ENCODE data around the gene TPGS2. TPM values are rescaled to one million over a fixed set of nuclear protein-coding genes. Genes with fewer than 3 reads are reported as not detected.

Gene TPGS2
- total RNA-seq, 1 experiment from 2014 or later: 62.6 TPM

DNA sequence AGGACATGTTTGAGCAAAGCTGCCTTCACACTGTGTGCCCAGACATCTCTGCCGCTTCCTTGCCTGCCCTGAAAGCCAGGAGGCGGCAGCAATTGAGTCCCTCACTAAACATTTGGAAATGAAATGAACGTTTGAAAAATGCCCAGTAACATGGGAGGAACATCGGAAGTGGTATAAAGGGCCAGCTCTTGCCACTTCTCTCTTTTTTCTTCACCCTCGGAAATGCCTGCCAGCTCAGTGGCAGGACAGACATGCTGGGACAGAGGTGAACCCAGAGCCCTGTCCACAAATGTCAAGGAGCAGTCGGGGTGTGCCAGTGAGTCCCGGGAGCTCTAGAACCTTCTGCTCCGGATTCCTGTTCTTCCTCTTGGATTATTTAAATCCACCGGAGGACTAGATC, 46.1 kb downstream of the TPGS2 start:
- Histone ChIP-seq H3K9me3 (ENCODE audit: insufficient read depth, low read depth) (no peaks in the 10 kb centered on the region), H3K36me3 (ENCODE audit: low read depth) (no peaks in the 10 kb centered on the region), H3K9me2 (ENCODE audit: insufficient read depth) (no peaks in the 10 kb centered on the region), H3K27ac (no peak overlapping the region), H3K4me3 (no peak overlapping the region), H3K27me3 (ENCODE audit: insufficient read depth, low read depth) (no peaks in the 10 kb centered on the region), H2AFZ (no peak overlapping the region), H3K4me2 (no peak overlapping the region), H3F3A (ENCODE audit: insufficient read depth, low read depth) (no peaks in the 10 kb centered on the region), H3K4me1 (replicated peaks; ENCODE audit: insufficient read depth) (no peaks in the 10 kb centered on the region), H3K79me2 (ENCODE audit: low read depth) (no peaks in the 10 kb centered on the region), H4K20me1 (ENCODE audit: insufficient read depth) (no peaks in the 10 kb centered on the region)
- no peak for DNase-seq
- intact Hi-C loops (cut with micrococcal nuclease; ENCODE audit: unreplicated experiment): no loop called here
- no TSS peak for BruUV-seq (replicated peaks)
- ChIA-PET CTCF (no interaction called here), POLR2A (ENCODE audit: unreplicated experiment) (no interaction called here)
- TF ChIP-seq, protein P1, sequence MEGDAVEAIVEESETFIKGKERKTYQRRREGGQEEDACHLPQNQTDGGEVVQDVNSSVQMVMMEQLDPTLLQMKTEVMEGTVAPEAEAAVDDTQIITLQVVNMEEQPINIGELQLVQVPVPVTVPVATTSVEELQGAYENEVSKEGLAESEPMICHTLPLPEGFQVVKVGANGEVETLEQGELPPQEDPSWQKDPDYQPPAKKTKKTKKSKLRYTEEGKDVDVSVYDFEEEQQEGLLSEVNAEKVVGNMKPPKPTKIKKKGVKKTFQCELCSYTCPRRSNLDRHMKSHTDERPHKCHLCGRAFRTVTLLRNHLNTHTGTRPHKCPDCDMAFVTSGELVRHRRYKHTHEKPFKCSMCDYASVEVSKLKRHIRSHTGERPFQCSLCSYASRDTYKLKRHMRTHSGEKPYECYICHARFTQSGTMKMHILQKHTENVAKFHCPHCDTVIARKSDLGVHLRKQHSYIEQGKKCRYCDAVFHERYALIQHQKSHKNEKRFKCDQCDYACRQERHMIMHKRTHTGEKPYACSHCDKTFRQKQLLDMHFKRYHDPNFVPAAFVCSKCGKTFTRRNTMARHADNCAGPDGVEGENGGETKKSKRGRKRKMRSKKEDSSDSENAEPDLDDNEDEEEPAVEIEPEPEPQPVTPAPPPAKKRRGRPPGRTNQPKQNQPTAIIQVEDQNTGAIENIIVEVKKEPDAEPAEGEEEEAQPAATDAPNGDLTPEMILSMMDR (conservative IDR thresholded peaks at IDR 0.05): no peak
- no peak for TF ChIP-seq EZH2 (IDR thresholded peaks at IDR 0.05; ENCODE audit: low read depth)

DNA sequence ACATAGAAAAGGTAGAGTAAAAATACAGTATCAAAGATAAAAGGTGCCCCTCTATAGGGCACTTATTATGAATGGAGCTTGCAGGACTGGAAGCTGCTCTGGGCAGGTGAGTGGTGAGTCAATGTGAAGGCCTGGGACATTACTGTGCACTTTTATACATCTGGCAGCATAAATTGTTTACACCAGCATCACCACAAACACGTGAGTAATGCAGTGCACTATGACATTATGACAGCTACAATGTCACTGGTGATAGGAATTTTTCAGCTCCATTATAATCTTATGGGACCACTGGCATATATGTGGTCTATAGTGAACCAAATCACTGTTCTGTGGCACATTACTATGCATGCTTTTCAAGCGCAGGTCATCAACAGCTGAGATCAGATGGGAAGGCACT, 48.1 kb downstream of the TPGS2 start:
- Histone ChIP-seq H3K4me3 (no peak overlapping the region), H3K9me2 (ENCODE audit: insufficient read depth) (no peaks in the 10 kb centered on the region), H3K4me1 (replicated peaks; ENCODE audit: insufficient read depth) (no peaks in the 10 kb centered on the region), H3K27ac (no peak overlapping the region), H3F3A (ENCODE audit: insufficient read depth, low read depth) (no peaks in the 10 kb centered on the region), H3K79me2 (ENCODE audit: low read depth) (no peaks in the 10 kb centered on the region), H3K36me3 (ENCODE audit: low read depth) (no peaks in the 10 kb centered on the region), H3K9me3 (ENCODE audit: insufficient read depth, low read depth) (no peaks in the 10 kb centered on the region), H2AFZ (no peak overlapping the region), H3K27me3 (ENCODE audit: insufficient read depth, low read depth) (no peaks in the 10 kb centered on the region), H4K20me1 (ENCODE audit: insufficient read depth) (no peaks in the 10 kb centered on the region), H3K4me2 (no peak overlapping the region)
- intact Hi-C loops (cut with micrococcal nuclease; ENCODE audit: unreplicated experiment): no loop called here
- ChIA-PET POLR2A (ENCODE audit: unreplicated experiment) (no interaction called here), CTCF (no interaction called here)
- DNase-seq: no peak
- BruUV-seq (replicated peaks): no TSS peak
- TF ChIP-seq, protein P1 (conservative IDR thresholded peaks at IDR 0.05): no peak
- TF ChIP-seq EZH2 (IDR thresholded peaks at IDR 0.05; ENCODE audit: low read depth): no peak

DNA sequence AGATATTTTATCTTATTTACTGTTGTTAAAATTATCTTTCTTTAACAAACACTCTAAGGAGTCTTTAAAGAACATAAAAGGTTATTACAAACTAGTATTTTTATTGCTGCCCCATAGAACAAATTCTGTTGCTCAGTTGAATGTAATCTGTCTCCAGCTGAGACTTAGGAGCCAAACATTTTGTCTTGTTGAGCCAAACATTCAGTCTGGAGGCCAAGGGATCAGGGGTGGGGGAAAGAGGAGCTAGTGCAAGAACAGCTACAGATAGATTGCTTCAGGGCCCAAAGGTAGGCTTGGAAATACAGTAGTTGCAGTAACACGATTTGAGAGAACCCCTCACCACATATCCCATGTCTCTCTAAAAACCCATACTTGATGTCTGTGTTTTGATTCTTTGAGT, 51.2 kb downstream of the TPGS2 start:
- DNase-seq: no peak
- Histone ChIP-seq H3K4me1 (replicated peaks; ENCODE audit: insufficient read depth) (no peaks in the 10 kb centered on the region), H3K27ac (no peak overlapping the region), H3K27me3 (ENCODE audit: insufficient read depth, low read depth) (no peaks in the 10 kb centered on the region), H2AFZ (no peak overlapping the region), H3K9me2 (ENCODE audit: insufficient read depth) (no peaks in the 10 kb centered on the region), H3K4me3 (no peak overlapping the region), H3K9me3 (ENCODE audit: insufficient read depth, low read depth) (no peaks in the 10 kb centered on the region), H3K36me3 (ENCODE audit: low read depth) (no peaks in the 10 kb centered on the region), H3K4me2 (no peak overlapping the region), H4K20me1 (ENCODE audit: insufficient read depth) (no peaks in the 10 kb centered on the region), H3F3A (ENCODE audit: insufficient read depth, low read depth) (no peaks in the 10 kb centered on the region), H3K79me2 (ENCODE audit: low read depth) (no peaks in the 10 kb centered on the region)
- TF ChIP-seq, protein P1 (conservative IDR thresholded peaks at IDR 0.05): no peak
- TF ChIP-seq EZH2 (IDR thresholded peaks at IDR 0.05; ENCODE audit: low read depth): no peak
- BruUV-seq (replicated peaks): no TSS peak
- ChIA-PET CTCF (no interaction called here), POLR2A (ENCODE audit: unreplicated experiment) (no interaction called here)
- intact Hi-C loops (cut with micrococcal nuclease; ENCODE audit: unreplicated experiment): no loop called here

Data from PC-9 (cell line).